MCF 10A (cell line): ENCODE data around the gene THSD1. TPM values are rescaled to one million over a fixed set of nuclear protein-coding genes. Genes with fewer than 3 reads are reported as not detected.
"Not testable (repeated sequence)": the region's sequence is repeated elsewhere in the genome, so short reads cannot be mapped to it uniquely, and the experiment has no call there.

Experiments
- BruUV-seq: library from RNA; stranded (reverse); fragments of 400-500 nt; replicated peaks from 2 replicates; lab custom pipeline; 2021; lab: Mats Ljungman, UMichigan
- CTCF ChIA-PET: fragments of 300-600 bp; sonication (Branson Sonifier 250); formaldehyde crosslinking; extraction: SDS; loops from one replicate; lab custom pipeline; 2021; ENCODE audit warnings: antibody characterized with exemption, inconsistent platforms; lab: Yijun Ruan, JAX
- POLR2A ChIA-PET: fragments of 300-600, 350-650 bp; sonication (Branson Sonifier 250); formaldehyde crosslinking; extraction: SDS; loops from one replicate; lab custom pipeline; 2020; ENCODE audit warnings: antibody characterized with exemption, inconsistent platforms; lab: Yijun Ruan, JAX
- DNase-seq: peaks from one replicate; pipeline ENCODE4 v3.0.0-alpha.2; 2018; ENCODE audit not compliant: unreplicated experiment
- H3K27ac Mint-ChIP-seq: one replicate; pipeline ENCODE4 v1.8.0; 2022; ENCODE audit warnings: mild to moderate bottlenecking, low read depth, mixed read lengths; ENCODE audit not compliant: unreplicated experiment
- H3K27me3 Mint-ChIP-seq: one replicate; pipeline ENCODE4 v1.8.0; 2022; ENCODE audit warnings: mixed read lengths; ENCODE audit not compliant: insufficient read depth, unreplicated experiment
- H3K36me3 Mint-ChIP-seq: one replicate; pipeline ENCODE4 v1.8.0; 2022; ENCODE audit warnings: mild to moderate bottlenecking, moderate library complexity, mixed read lengths; ENCODE audit not compliant: insufficient read depth, unreplicated experiment
- H3K4me1 Mint-ChIP-seq: one replicate; pipeline ENCODE4 v1.8.0; 2022; ENCODE audit warnings: mixed read lengths; ENCODE audit not compliant: insufficient read depth, unreplicated experiment
- H3K4me3 Mint-ChIP-seq: one replicate; pipeline ENCODE4 v1.8.0; 2022; ENCODE audit warnings: mild to moderate bottlenecking, moderate library complexity, mixed read lengths; ENCODE audit not compliant: unreplicated experiment
- H3K9me3 Mint-ChIP-seq: one replicate; pipeline ENCODE4 v1.8.0; 2022; ENCODE audit warnings: mixed read lengths; ENCODE audit not compliant: unreplicated experiment
- intact Hi-C: fragments of 100-400 bp; cut with micrococcal nuclease; formaldehyde crosslinking; loops from 2 replicates; pipeline ENCODE4 v1.14.1; 2022
- total RNA-seq: library from RNA; stranded (reverse); gene quantifications from 2 replicates; pipeline ENCODE4 v1.2.3, GENCODE V29; 2022
- TF ChIP-seq, protein P1 (sequence below): fragments of 200-600 bp; IDR thresholded peaks from one replicate; pipeline ENCODE4 v1.8.0; 2022; ENCODE audit warnings: antibody characterized with exemption, mild to moderate bottlenecking; ENCODE audit not compliant: unreplicated experiment

Gene THSD1
- total RNA-seq, 1 experiment from 2014 or later, result 16.7 TPM

DNA sequence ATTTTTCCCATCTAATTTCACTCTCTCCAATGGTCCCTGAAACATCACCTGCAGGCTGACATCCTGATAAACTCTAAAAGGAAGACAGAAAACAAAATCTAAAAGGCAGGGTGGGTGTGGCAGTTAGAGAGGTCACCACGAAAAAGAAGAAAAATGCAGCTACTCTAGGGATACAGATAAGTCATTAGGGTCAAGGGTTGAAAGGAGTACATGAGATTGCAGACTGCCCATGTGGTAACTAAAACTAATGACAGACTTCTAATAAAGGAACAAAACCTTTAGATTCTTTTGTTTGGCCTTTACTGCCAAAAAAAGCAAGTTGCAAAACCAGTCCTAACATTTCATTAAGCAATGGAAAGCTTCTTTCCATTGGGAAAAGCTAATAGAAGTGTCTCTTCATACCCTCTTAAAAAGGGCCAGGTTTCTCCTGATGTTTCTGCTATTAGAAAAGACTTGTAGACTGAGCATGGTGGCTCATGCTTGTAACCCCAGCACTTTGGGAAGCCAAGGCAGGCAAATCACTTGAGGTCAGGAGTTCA is 31.0 kb downstream of the THSD1 start:
- no peak for DNase-seq
- H3K4me1 Mint-ChIP-seq, result peaks cover 15% of the 10 kb centered on the region
- intact Hi-C loops, result no loop called here
- no TSS peak for BruUV-seq
- no peaks in the 10 kb centered on the region for H3K27me3 Mint-ChIP-seq
- no peak overlapping the region for H3K4me3 Mint-ChIP-seq
- H3K9me3 Mint-ChIP-seq, result no peaks in the 10 kb centered on the region
- peaks cover 11% of the 10 kb centered on the region for H3K36me3 Mint-ChIP-seq
- ChIA-PET CTCF (interaction anchor here (0.8 to 1.1 kb wide), 2 partner anchors 63 to 76 kb away, joined by 3 read pairs; partner anchors contain the start of gene VPS36), POLR2A (interaction anchor here (1.0 to 1.1 kb wide), 2 partner anchors 15 to 42 kb away, joined by 3 read pairs; no protein-coding TSS in a partner anchor)
- H3K27ac Mint-ChIP-seq, result no peak overlapping the region
- TF ChIP-seq, protein P1, sequence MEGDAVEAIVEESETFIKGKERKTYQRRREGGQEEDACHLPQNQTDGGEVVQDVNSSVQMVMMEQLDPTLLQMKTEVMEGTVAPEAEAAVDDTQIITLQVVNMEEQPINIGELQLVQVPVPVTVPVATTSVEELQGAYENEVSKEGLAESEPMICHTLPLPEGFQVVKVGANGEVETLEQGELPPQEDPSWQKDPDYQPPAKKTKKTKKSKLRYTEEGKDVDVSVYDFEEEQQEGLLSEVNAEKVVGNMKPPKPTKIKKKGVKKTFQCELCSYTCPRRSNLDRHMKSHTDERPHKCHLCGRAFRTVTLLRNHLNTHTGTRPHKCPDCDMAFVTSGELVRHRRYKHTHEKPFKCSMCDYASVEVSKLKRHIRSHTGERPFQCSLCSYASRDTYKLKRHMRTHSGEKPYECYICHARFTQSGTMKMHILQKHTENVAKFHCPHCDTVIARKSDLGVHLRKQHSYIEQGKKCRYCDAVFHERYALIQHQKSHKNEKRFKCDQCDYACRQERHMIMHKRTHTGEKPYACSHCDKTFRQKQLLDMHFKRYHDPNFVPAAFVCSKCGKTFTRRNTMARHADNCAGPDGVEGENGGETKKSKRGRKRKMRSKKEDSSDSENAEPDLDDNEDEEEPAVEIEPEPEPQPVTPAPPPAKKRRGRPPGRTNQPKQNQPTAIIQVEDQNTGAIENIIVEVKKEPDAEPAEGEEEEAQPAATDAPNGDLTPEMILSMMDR, result no peak

- no TSS peak for BruUV-seq
- Mint-ChIP-seq H3K9me3 (no peaks in the 10 kb centered on the region), H3K27ac (no peak overlapping the region), H3K27me3 (no peaks in the 10 kb centered on the region), H3K36me3 (peaks cover 11% of the 10 kb centered on the region), H3K4me1 (peaks cover 15% of the 10 kb centered on the region), H3K4me3 (no peak overlapping the region)
- intact Hi-C loops, result no loop called here
- POLR2A ChIA-PET, result interaction anchor here (0.7 to 1.4 kb wide), 4 partner anchors 13 to 45 kb away, joined by 3 to 5 read pairs (median 3); no protein-coding TSS in a partner anchor
- DNase-seq, result no peak
- CTCF ChIA-PET, result interaction anchor here (0.8 kb wide), 1 partner anchor 63 kb away, joined by 3 read pairs; no protein-coding TSS in a partner anchor
- TF ChIP-seq, protein P1, result no peak
These were observed 31.6 kb downstream of the THSD1 start for GRCh38 chr13:52374389-52374788.

GRCh38 chr13:52373277-52373676 is 32.7 kb downstream of the THSD1 start:
- DNase-seq, H3K27ac Mint-ChIP-seq, H3K4me3 Mint-ChIP-seq, H3K9me3 Mint-ChIP-seq, H3K27me3 Mint-ChIP-seq, BruUV-seq, intact Hi-C loops: not testable (repeated sequence)
- Mint-ChIP-seq H3K36me3 (peaks cover 11% of the 10 kb centered on the region), H3K4me1 (peaks cover 15% of the 10 kb centered on the region)
- ChIA-PET POLR2A (interaction anchor here (1.2 to 1.4 kb wide), 2 partner anchors 12 to 29 kb away, joined by 3 to 5 read pairs; no protein-coding TSS in a partner anchor), CTCF (interaction anchor here (2.0 kb wide), 1 partner anchor 77 kb away, joined by 7 read pairs; the partner anchor contains the start of gene VPS36)

- Mint-ChIP-seq H3K36me3 (no peaks in the 10 kb centered on the region), H3K27ac (no peak overlapping the region), H3K9me3 (no peaks in the 10 kb centered on the region), H3K4me3 (no peak overlapping the region), H3K27me3 (no peaks in the 10 kb centered on the region), H3K4me1 (peaks cover 15% of the 10 kb centered on the region)
- TF ChIP-seq, protein P1, result no peak
- POLR2A ChIA-PET, result no interaction called here
- intact Hi-C loops, result no loop called here
- CTCF ChIA-PET, result interaction anchor here (2.0 kb wide), 1 partner anchor 79 kb away, joined by 7 read pairs; the partner anchor contains the start of gene VPS36
- DNase-seq, result peak; percentile 32
- no TSS peak for BruUV-seq
These were observed 34.2 kb downstream of the THSD1 start for GRCh38 chr13:52371736-52372247.
